KBM-7 (cell line): Measurements from ENCODE around the gene SEZ6L2.
"Not testable (repeated sequence)": the region's sequence is repeated elsewhere in the genome, so short reads cannot be mapped to it uniquely, and the experiment has no call there.

ENCODE experiments used
- DNase-seq: peaks from one replicate; pipeline ENCODE4 v3.0.0-alpha.2; 2015
- in situ Hi-C: fragments of 300-500 bp; cut with MboI; formaldehyde crosslinking; loops from 2 replicates; pipeline ENCODE4 v1.14.3; 2020; ENCODE audit warnings: low sequenced_read_pairs, low pct_unique_long_range_greater_than_20kb, mixed read lengths

Gene SEZ6L2

DNA sequence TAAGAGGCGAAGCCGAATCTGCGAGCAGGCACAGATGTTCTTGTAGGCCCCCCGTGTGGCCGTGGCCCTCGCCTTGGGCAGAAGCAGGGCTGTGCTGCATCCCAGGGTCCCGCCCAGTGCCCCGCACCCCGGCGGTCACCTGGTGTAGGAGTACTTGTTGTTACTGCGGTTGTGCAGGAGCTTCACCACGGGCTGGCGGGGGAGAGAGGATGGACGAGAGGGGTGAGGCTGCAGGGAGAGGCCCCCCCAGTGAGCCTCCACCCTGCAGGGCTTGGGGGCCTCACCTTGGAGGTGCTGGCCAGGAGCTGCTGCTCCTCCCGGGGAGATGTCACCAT lies 12.3 kb upstream of the SEZ6L2 start:
- DNase-seq, result no peak

GRCh38 chr16:29910819-29911675 lies 11.7 kb upstream of the SEZ6L2 start:
- DNase-seq, result no peak
- in situ Hi-C loops, result no loop called here

More for the DNA sequence above, 12.3 kb upstream of the SEZ6L2 start:
- in situ Hi-C loops, result no loop called here

- DNase-seq, in situ Hi-C loops: not testable (repeated sequence)
Observed at GRCh38 chr16:29909851-29910250, 10.5 kb upstream of the SEZ6L2 start.

DNA sequence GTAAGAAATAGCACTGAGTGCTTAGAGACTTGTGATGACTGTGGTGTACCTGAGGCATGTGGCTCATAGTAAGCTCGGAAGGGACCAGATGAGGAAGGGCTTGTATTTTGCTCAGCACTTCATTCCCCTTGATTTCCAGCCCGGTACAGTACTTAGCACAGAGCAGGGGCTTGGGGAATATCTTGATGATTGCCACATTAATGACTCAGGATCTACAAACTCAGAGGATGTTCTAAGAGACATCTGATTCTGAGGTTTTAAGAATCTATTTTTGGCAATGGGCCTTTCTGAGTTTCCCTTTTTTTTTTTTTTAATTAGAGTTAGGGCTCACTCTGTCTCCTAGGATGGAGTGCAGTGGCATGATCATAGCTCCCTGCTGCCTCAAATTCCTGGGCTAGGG lies 10.0 kb upstream of the SEZ6L2 start:
- DNase-seq, result peak; percentile 37
- in situ Hi-C loops, result no loop called here

DNA sequence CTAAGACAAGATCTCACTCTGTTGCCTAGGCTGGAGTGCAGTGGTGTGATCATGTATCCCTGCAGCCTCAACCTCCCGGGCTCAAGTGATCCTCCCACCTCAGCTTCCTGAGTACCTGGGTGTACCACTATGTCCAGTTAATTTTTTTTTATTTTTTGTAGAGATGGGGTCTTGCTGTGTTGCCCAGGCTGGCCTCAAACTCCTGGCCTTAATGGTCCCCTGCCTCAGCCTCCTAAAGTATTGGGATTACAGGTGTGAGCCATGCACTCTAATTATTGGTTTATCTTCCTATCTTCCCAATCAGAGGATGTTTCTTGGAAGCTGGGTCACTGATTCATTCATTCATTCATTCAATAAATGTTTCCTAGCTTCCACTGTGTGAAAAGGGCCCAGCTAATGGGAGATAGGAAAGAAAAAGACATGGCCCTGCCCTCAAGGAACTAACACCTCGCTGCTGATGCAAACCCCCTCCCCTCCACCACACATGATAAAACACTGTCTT lies 9.4 kb upstream of the SEZ6L2 start:
- DNase-seq, result no peak
- in situ Hi-C loops, result no loop called here

DNA sequence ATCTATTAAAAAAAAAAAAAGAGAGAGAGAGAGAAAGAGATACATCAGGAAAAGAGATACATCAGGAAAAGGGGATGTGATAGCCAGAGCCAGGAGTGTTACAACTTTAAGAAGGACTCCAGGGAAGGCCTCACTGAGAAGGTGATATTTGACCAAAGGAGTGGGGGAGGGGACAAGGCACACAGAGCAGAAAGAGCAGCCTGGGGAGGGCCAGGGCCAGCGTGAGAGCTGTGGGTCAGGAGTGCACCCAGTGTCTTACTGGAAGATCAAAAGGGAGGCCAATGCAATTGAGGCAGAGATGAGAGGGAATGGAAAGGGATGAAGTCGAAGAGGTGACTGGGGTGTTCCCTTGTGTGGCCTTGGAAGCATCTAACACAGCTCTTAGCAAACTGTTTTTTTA lies 8.6 kb upstream of the SEZ6L2 start:
- no peak for DNase-seq
- in situ Hi-C loops, result no loop called here

- in situ Hi-C loops, result no loop called here
- DNase-seq, result no peak
Observed at GRCh38 chr16:29906520-29907244, 7.3 kb upstream of the SEZ6L2 start.

DNA sequence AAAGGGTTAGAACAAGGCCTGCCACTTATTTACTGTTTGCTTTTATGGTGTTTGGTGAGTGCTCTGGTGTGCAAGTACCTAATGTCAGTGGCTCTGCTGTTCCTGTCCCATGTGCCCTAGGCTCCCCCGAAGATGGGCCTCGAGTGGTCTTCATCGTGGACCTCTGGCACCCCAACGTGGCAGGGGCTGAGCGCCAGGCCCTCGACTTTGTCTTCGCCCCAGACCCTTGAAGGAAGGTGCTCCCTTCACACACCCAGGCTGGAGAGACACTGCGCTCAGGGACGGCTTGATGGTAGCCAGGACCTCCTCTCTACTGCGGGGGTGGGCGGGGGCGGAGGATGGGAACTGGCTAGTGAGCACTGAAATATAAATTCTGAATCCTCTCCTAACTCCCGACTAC lies 6.3 kb upstream of the SEZ6L2 start:
- DNase-seq, result no peak
- in situ Hi-C loops, result no loop called here

- no peak for DNase-seq
- in situ Hi-C loops, result no loop called here
Observed at GRCh38 chr16:29904947-29905346, 5.6 kb upstream of the SEZ6L2 start.

- in situ Hi-C loops, result no loop called here
- peak; percentile 40 for DNase-seq
Observed at GRCh38 chr16:29903590-29903989, 4.2 kb upstream of the SEZ6L2 start.

GRCh38 chr16:29901607-29901945 lies 2.2 kb upstream of the SEZ6L2 start:
- in situ Hi-C loops, result no loop called here
- DNase-seq, result no peak

GRCh38 chr16:29900888-29901606 lies 1.7 kb upstream of the SEZ6L2 start:
- in situ Hi-C loops, result no loop called here
- DNase-seq, result no peak

DNA sequence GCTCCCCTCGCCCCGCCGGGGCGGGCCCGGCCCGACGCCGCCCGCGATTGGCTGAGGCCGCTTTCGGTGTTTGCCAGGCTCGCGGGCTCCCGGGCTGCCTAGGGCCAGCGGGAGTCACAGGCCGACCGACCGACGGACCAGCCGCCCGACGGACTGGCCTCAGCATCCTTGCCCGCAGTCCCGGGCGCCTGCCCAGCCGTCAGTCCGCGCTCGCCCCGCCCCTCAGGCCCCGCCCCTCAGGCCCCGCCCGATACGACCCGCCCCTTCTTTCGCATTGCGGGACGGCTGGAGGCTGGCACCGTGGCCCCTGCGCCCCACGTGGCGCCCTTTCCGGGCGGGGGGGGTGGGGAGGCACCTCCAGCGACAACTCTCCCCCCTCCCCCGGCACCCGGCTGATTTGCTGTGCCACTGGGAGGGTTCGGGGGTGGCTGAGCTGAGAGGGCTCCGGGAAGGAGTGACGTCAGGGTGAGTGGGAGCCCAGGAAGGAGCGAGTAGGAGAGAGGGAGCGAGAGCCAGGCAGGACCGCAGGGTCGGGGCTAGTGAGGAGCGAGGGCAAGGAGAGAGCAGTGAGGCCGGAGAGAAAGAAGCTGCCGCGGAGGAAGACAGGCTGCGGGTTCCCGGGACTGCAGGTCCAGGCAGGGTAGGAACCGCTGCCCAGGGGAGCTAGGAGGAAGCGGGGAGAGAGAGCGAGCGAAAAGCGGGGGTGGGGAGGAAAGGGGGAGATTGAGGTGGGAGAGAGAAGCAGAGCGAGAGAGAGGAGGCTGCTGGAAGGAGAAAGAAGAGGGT lies 945 bp upstream of the SEZ6L2 start, which contains the start of gene ASPHD1:
Gene ASPHD1 (plus strand): TSS at position 387 of the 786 bp plus-strand sequence. CDS start 484 bp downstream, outside the sequence.
- DNase-seq, result peak; percentile 77
- in situ Hi-C loops, result no loop called here

DNA sequence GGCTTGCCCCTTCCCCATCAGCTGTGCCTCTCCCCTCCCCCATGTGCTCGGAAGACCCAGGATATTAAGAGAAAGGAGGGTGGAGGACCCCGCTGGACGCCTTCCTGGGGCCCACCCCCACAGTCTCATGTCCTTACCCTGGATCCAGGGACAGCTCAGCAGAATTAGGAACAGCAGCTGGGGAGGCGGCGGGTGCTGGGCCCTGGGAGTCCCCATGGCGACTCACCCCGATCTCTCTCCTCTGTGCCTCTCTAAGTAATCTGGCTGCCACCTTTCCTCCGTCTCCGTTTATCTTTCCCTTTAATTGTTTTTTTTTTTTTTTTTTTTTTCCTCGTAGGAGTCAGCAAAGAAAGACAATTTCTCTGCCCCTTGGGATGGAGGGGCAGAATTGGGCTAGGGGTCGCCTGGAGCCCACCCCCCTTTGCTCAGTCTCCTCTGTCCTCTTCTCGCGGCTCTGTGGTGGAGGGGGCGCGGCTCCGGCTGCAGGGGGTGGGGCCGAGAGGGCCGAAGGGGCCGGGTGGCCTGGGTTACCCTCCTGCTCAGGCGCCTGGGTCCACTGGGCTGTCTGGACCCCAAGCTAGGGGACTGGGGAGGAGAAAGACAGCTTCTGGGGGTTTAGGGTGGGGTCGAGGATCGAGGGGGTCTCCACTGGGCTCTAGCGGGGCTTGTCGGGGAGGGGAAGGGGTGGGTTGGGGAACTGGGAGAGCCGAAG lies 390 bp downstream of the SEZ6L2 start:
- DNase-seq, result peak; percentile 28
- in situ Hi-C loops, result loop anchor here (10.0 kb wide), 1 partner anchor 64 kb away; no protein-coding TSS in a partner anchor

- in situ Hi-C loops, result loop anchor here (10.0 kb wide), 1 partner anchor 63 kb away; no protein-coding TSS in a partner anchor
- no peak for DNase-seq
Observed at GRCh38 chr16:29898135-29898803, 1.1 kb downstream of the SEZ6L2 start.

- no peak for DNase-seq
- in situ Hi-C loops, result loop anchor here (10.0 kb wide), 1 partner anchor 63 kb away; no protein-coding TSS in a partner anchor
Observed at GRCh38 chr16:29897333-29897732, 2.0 kb downstream of the SEZ6L2 start.

- in situ Hi-C loops, result loop anchor here (10.0 kb wide), 1 partner anchor 62 kb away; no protein-coding TSS in a partner anchor
- DNase-seq, result no peak
Observed at GRCh38 chr16:29896841-29897240, 2.5 kb downstream of the SEZ6L2 start.

- no peak for DNase-seq
- in situ Hi-C loops, result loop anchor here (10.0 kb wide), 1 partner anchor 60 kb away; no protein-coding TSS in a partner anchor
Observed at GRCh38 chr16:29894352-29894751, 5.0 kb downstream of the SEZ6L2 start.
